GM18873 (cell line): ENCODE results near the gene FANCL.
"Not testable (repeated sequence)": the region's sequence is repeated elsewhere in the genome, so short reads cannot be mapped to it uniquely, and the experiment has no call there.

Experiments used
- ATAC-seq: cut with Tn5 transposase; IDR thresholded peaks from one replicate; pipeline ENCODE4 v1.9.1; 2021; ENCODE audit warnings: mild to moderate bottlenecking, moderate library complexity, moderate number of reproducible peaks; ENCODE audit not compliant: unreplicated experiment, low FRiP score

FANCL gene

DNA sequence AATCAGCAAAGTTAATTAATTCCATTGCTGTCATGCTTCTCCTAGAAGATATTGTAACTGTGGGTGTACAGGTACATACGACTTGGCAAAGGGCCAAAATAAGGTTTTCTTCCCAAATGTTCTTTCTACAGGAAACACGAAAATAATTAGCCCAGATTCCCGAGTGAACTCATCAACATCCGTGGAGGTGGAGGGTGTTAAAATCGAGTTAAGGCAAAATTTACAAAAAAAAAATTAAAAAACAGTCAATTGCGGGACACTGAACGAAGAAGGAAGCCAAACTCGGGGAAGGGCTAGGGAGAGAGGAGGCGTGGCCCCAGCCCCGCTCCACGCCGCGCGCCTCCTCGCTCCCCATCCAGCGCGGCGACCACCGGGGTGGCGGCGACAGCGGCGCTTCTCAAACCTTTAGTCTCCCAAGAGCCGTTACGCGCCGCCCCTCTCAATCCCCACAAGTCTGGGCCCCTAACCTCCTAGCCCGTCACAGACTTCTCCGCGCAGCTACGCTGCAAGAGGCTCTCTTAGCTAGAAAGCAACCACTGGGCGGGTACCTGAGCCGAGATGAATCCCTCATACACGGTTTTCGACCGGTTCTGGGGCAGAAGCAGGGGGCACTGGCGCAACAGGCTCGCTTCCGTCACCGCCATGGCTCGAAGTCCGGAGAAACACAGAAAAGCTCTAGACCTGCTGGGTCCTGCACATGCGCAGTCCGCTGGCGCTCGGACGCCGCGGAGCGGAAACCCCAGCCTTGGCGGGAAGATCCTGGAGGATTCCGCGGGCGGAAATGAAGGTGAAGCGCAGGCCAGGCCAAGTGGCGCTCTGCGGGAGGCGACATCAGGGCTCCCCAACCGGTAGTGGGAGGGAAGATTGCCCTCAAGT lies at the start of gene FANCL:
FANCL (minus strand) TSS at position 656 of the 876 bp plus-strand sequence; CDS start at position 644, 12 bp downstream.
- peak; percentile 79 for ATAC-seq

DNA sequence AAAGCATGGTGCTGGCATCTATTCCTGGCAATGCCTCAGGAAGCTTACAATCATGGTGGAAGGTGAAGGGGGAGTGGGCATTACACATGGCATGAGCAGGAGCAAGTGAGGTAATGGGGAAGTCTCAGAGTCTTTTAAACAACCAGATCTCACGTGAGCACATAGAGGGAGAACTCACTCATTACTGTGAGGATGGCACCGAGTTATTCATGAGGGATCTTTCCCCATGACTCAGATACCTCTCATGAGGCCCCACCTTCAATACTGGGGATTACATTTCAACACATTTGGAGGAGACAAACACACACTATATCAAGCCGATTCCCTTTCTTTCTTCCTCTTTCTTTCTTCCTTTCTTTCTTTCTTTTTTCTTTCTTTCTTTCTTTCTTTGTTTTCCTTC lies 47.9 kb upstream of the FANCL start:
- no peak for ATAC-seq

DNA sequence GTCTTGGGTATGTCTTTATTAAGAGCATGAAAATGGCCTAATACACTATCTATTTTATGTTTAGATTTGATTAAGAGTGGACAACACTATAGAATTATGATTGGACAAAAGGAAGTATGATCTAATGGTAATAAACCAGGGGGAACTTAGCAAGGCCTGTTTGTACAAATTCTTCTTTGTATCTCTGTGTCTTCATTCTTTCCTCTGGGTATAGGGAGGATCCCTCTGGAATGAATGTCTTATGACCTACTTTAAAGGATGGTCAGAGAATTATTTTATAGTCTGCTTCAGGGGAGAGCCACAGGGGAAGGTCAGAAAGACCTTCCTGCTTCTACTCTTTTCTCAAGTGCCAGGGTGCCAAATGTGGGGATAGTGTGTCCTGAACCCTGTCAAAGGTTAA lies 42.8 kb upstream of the FANCL start:
- no peak for ATAC-seq

DNA sequence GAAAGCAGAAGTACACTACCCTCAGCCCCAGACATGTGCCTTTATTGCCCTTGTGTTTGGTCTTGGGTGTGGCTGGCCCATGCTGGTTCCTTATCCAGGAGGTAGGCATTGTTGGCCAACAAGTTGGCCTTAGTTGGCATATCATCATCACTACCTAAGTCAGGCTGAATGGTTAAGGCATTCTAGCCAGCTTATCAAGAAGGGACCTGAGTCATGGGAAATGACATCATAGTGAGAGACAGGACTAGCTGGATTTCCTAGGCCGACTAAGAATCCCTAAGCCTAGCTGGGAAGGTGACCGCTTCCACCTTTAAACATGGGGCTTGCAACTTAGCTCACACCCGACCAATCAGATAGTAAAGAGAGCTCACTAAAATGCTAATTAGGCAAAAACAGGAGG lies 34.0 kb upstream of the FANCL start:
- ATAC-seq, result not testable (repeated sequence)

DNA sequence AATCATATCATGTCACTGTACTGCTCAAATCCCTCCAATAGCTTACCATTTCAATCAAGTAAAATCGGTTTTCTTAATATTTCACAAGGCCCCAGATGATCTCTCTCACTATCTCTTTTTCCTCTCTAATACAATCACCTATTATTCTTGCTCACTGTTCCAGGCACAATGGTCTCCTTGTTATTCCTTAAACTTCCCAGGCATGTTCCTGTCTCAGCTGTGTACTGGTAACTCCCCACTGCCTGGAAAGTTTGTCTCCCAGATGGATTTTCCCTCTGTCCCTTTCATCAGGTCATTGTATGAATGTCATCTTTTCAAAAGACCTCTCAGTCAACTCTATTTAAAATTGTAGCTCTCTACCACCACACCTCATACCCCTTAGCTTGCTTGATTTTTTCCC lies 30.7 kb upstream of the FANCL start:
- no peak for ATAC-seq

DNA sequence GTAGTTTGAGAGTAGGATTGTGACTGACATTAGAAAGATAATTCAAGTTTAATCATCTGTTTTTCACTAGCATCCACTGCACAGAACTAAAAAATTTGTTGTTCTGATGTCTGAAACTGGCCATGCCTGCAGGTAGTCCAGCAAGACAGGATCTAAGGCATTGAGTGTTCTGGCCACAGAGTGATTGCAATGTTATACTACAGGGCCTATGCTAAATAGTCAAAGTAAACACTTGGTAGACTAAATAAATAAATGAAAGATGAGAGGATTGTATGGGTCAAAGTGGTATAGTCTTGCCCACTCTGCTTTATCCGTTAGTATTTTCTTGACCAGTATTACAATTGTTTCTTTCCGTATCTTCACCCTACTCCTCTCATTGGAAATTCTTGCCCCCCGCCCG lies 27.6 kb upstream of the FANCL start:
- no peak for ATAC-seq

DNA sequence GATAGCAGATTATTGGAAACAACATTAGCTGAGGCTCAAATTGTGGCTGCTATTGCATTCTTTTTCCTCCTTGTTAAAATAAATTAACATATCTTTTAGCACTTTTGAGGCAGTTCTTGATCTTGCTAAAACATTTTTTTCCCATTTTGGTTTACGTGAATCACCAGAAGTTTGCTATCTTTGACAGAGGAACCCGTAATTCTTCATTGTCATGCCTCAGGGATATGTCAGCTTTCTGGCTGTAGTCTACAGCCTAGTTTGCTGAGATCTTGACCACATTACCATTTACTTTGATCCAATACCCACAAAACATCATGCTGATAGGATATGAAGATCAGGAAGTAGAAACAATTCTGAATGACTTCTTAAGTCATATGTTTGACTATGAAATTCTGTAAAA lies 25.1 kb upstream of the FANCL start:
- no peak for ATAC-seq

DNA sequence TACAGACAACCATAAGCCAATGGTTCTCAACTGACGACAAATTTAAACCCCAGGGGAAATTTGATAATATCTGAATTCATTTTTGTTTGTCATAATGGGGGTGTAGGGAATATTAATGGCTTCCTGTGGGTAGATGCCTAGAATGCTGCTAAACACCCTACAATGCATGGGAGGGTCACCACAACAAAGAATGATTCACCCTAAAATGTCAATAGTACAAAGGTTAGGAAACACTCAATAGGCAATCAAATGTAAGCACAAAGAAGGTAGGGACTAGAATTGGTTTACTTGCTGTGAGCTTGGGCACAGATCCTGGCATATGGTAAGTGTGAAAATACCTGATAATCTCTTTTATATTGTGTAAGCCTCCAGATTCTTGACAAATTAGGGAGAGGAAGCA lies 20.1 kb upstream of the FANCL start:
- no peak for ATAC-seq

DNA sequence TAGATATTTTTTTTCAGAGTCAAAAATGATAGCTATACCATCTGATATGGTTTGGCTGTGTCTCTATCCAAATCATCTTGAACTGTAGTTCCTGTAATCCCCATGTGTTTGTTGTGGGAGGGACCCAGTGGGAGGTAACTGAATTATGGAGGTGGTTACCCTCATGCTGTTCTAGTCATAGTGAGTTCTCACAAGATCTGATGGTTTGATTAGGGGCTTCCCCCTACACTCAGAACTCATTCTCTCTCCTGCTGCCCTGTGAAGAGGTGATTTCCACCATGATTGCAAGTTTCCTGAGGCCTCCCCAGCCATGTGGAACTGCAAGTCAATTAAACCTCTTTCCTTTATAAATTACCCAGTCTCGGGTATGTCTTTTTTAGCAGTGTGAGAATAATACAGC lies 17.3 kb upstream of the FANCL start:
- peak; percentile 59 for ATAC-seq

DNA sequence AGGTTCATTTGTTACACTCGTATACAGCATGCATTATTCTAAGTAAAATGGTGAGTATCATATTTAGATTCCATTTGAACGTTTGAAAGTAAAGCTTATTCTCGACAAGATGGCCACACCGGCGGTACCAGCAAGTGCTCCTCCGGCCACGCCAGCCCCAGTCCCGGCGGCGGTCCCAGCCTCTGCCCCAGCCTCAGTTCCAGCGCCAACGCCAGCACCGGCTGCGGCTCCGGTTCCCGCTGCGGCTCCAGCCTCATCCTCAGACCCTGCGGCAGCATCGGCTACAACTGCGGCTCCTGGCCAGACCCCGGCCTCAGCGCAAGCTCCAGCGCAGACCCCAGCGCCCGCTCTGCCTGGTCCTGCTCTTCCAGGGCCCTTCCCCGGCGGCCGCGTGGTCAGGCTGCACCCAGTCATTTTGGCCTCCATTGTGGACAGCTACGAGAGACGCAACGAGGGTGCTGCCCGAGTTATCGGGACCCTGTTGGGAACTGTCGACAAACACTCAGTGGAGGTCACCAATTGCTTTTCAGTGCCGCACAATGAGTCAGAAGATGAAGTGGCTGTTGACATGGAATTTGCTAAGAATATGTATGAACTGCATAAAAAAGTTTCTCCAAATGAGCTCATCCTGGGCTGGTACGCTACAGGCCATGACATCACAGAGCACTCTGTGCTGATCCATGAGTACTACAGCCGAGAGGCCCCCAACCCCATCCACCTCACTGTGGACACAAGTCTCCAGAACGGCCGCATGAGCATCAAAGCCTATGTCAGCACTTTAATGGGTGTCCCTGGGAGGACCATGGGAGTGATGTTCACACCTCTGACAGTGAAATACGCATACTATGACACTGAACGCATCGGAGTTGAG lies 10.4 kb upstream of the FANCL start:
- not testable (repeated sequence) for ATAC-seq

DNA sequence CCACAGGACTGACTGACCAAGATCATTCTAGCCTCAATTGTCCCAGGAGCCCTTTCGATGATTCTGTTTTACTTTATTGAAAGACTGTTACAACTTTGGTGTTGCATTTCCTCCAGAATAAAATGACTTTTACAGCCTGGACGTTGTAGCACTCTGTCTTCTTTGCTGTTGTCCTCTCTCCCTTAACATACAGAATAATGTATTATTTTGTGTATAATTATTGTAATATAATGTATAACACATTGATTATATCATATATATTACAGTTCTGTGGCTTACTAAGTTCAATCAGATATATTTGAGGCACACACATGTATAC lies 380 bp upstream of the FANCL start:
- no peak for ATAC-seq

DNA sequence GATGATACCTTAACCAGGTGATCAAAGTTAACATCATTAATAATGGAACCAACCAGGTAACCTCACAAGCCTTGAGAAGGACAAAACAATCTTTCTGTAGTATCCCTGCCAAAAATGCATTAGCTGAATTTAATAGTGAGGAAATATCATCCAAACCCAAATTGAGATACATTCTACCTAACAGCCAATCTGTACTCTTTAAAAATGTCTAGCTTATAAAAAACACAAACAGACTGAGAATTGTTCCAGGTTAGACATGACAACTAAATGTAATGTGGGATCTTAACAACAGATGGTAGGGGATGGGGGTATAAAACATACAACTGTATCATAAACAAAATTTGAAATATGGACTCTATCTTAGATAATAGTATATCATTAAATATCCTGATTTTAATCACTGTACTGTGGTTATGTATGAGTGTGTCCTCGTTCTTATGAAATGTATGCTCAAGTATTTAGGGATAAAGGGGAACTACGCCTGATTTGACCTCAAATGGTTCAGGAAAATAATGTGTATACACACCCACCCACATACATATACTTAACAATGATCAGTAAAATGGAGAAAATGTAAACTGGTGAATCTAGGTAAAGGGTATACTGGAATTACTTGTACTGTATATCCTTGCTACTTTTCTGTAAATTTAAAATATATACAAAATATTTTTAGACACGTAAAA lies 1.7 kb downstream of the FANCL start:
- no peak for ATAC-seq

DNA sequence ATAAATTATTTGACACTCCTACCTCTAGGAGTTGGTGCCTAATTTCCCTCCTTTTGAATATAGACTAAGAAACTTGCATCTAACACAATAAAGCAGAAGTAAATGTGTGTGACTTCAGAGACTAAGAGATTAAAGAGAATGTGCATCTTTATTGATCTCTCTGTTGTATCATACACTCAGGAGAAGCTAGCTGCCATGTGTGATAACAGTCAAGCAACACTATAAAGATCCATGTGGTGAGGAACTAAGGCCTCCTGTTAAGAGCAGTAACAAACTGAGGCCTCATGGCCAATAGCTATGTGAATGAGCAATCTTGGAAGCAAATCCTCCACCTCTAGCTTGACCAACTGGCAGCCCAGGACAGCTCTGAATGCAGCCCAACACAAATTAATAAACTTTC lies 3.4 kb downstream of the FANCL start:
- ATAC-seq, result no peak

DNA sequence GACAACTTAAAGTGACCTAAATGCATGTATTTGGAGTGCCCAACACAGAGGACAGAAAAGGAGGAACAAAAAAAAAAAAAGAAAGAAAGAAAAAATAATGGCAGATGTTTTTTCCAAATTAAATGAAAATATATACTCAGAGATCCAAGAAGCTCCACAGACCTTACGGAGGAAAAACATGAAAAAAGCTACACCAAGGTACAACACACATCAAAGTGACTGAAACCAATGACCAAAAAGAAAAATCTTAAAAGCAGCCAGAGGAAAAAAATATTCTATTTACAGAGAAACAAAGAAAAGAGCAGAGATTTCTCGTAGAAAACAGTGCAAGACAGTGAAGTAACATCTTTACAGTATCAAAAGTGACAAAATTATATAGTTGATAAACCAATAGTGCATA lies 5.1 kb downstream of the FANCL start:
- ATAC-seq, result no peak

DNA sequence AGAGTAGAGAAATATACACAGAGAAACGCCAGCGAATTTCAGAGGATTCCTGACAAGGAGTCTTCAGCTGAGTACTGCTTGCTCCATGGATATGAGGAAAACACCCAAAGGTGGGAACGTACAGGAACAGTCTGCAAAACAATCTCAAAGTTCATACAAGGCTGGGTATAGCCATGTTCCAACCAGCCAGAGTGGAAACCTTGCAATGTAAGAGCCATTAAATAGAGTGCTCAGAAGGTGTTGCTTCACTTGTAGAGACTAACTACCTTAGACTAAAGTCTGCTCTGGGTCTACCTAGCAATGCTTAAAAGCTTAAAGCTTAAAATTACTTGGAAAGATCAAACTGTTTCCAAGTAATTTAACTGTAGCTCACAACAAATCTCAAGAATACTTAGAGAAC lies 6.0 kb downstream of the FANCL start:
- no peak for ATAC-seq

DNA sequence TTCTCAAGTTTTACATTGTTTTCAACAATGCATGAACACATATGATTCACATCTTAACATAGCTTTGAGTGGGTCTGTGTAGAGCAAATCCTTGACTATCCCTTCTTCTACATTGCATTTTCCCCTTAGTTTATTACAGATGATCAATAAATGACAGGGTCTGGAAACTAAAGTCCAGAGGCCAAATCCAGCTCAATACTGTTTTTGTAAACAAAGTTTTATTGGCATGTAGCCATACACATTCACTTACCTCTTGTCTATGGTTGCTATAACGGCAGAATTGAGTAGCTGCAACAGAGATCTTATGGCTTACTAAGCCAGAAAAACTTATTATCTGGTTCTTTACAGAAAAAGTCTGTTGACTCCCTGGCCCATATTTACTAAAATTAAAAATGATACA lies 12.8 kb downstream of the FANCL start:
- ATAC-seq, result no peak

DNA sequence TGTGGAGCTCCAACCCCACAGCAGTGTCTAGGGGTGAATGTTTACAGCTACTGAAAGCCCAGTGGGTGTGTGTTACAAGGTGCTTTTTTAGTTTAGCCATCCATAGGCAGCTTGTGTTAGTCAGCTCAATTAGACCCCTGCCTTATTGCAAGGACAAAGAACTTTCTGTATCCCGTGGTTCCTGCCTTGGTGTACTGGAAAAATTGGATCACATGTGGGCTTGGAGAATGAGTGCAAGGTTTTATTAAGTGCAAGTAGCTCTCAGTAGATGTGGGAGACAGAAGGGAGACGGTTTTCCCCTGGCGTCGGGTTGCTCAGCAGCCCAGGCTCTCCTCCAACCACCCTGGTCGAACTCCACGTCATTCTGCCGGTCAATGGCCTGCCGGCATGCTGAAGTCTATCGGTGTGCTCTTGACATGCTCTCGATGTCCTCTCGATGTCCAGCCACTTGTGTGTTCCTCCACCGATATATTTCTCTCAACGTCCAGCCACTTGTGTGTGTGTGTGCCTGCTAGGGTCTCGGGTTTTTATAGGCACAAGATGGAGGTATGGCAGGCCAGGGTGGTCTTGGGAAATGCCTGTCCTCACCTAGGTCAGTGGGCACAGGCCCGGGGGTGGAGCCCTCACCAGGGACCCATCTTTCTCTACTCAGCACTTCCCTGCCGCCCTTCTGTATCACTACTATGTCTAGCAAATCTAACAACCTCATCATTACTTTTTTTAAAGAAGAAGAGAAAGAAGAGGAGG lies 13.8 kb downstream of the FANCL start:
- no peak for ATAC-seq

DNA sequence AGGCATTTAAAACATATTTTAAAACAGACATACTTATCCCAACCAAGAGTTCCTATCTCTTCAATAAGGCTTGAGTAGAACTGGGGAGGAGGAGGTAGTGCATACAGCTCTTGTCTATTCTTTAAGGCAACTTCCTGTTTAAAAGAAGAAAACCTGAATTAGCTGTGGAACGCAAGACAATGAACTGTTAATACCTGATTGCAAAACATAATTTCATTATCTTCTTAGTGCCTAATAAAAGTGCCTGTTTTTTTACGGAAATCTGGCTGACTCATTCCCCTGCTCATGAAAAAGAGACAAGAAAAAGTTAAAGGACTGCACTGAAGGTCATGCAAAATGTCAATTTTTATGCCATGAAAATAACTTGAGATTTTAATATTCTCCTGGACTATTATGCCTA lies 19.2 kb downstream of the FANCL start:
- ATAC-seq, result no peak

DNA sequence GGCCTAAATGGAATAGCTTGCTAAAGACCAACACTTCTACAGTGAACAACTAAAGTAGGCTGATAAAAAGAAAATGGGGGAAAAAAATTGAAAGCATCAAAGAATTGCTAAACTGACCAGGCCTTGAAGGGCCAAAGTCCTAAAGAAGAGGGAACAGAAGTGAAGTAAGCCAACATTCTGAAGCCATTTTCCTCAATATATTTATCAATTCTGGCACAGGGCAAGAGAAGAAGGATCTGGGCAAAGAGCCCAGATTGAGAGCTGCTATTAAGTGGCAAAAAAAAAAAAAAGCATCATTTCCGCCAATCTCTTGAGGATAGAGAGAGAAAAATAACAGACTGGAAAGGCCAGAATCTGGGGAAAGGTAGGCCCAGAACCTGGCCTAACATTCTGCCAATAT lies 25.7 kb downstream of the FANCL start:
- ATAC-seq, result no peak

DNA sequence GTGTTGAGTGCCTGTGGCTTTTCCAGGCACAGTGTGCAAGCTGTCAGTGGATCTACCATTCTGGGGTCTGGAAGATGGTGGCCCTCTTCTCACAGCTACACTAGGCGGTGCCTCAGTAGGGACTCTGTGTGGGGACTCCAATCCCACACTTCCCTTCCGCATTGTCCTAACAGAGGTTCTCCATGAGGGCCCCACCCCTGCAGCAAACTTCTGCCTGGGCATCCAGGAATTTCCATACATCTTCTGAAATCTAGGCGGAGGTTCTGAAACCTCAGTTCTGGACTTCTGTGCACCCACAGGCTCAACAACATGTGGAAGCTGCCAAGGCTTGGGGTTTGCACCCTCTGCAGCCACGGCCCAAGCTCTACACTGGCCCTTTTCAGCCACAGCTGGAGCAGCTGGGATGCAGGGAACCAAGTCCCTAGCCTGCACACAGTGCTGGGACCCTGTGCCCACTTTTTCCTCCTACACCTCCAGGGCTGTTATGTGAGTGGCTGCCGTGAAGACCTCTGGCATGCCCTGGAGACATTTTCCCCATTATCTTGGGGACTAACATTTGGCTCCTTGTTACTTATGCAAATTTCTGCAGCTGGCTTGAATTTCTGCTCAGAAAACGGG lies 30.1 kb downstream of the FANCL start:
- ATAC-seq, result not testable (repeated sequence)
